DND-41 (cell line): ENCODE results near the gene NPBWR2.

Source experiments
- ATAC-seq: fragments of 200-7000 bp; cut with Tn5 transposase; 3 replicates; pipeline ENCODE4 v1.9.1; 2021; ENCODE audit warnings: low read depth; ENCODE audit not compliant: insufficient read depth
- DNase-seq: peaks from one replicate; pipeline ENCODE4 v3.0.0-alpha.2; 2020
- H2AFZ ChIP-seq: 2 replicates; pipeline ENCODE4 v1.6.0; 2012; ENCODE audit warnings: low read depth, low read length
- H3K27ac ChIP-seq: 2 replicates; pipeline ENCODE4 v1.5.1; 2012; ENCODE audit warnings: low read length, inconsistent platforms
- H3K27me3 ChIP-seq: fragments of 200-600 bp; sonication (generic); 2 replicates; pipeline ENCODE4 v1.6.0; 2012; ENCODE audit warnings: low read length, mild to moderate bottlenecking, inconsistent platforms; ENCODE audit not compliant: insufficient read depth, poor library complexity
- H3K36me3 ChIP-seq: 2 replicates; pipeline ENCODE4 v1.5.1; 2012; ENCODE audit warnings: low read length, inconsistent platforms; ENCODE audit not compliant: insufficient read depth
- H3K4me1 ChIP-seq: 2 replicates; pipeline ENCODE4 v1.5.1; 2012; ENCODE audit warnings: mild to moderate bottlenecking, low read length; ENCODE audit not compliant: insufficient read depth
- H3K4me2 ChIP-seq: 2 replicates; pipeline ENCODE4 v1.6.0; 2012; ENCODE audit warnings: mild to moderate bottlenecking, moderate library complexity, low read length, inconsistent platforms; ENCODE audit not compliant: insufficient read depth
- H3K4me3 ChIP-seq, 2 experiments: fragments of 200-600 bp in 1 of 2; shearing (Covaris generic) in 1 of 2; 2 replicates each; pipeline ENCODE4 v1.5.1; 2012 to 2016; ENCODE audit warnings: inconsistent platforms in 2 of 2, low read length in 2 of 2, mild to moderate bottlenecking in 2 of 2, low read depth in 1 of 2, moderate library complexity in 1 of 2
- H3K79me2 ChIP-seq: 2 replicates; pipeline ENCODE4 v1.6.0; 2012; ENCODE audit warnings: low read length, inconsistent platforms; ENCODE audit not compliant: insufficient read depth
- H3K9ac ChIP-seq: 2 replicates; pipeline ENCODE4 v1.6.0; 2012; ENCODE audit warnings: low read depth, mild to moderate bottlenecking, inconsistent platforms, low read length, moderate library complexity
- H3K9me3 ChIP-seq: 2 replicates; pipeline ENCODE4 v1.5.1; 2012; ENCODE audit warnings: low read length, moderate library complexity, mild to moderate bottlenecking, inconsistent platforms; ENCODE audit not compliant: insufficient read depth, severe bottlenecking
- H4K20me1 ChIP-seq: 2 replicates; pipeline ENCODE4 v1.6.0; 2012; ENCODE audit warnings: low read length; ENCODE audit not compliant: insufficient read depth
- EZH2 ChIP-seq: IDR thresholded peaks from 3 replicates; pipeline ENCODE4 v1.6.1; 2012; ENCODE audit warnings: borderline replicate concordance, low read depth, mild to moderate bottlenecking, moderate library complexity, low read length, inconsistent platforms; ENCODE audit not compliant: severe bottlenecking
- TF ChIP-seq, protein P1 (sequence below): IDR thresholded peaks from 2 replicates; pipeline ENCODE4 v1.5.1; 2012; ENCODE audit warnings: borderline replicate concordance, low read length, moderate library complexity, mild to moderate bottlenecking; ENCODE audit not compliant: poor library complexity, severe bottlenecking; ENCODE audit errors: extremely low read depth

NPBWR2 gene

GRCh38 chr20:64098471-64099013 is 8.8 kb downstream of the NPBWR2 start:
- DNase-seq = no peak
- H3K4me1 ChIP-seq = peaks cover 9% of the 10 kb centered on the region
- H3K27me3 ChIP-seq = peaks cover 25% of the 10 kb centered on the region
- H3K9ac ChIP-seq = no peak overlapping the region
- no peaks in the 10 kb centered on the region for H3K9me3 ChIP-seq
- no peak for ATAC-seq
- H2AFZ ChIP-seq = no peak overlapping the region
- H3K36me3 ChIP-seq = no peaks in the 10 kb centered on the region
- no peak overlapping the region for H3K27ac ChIP-seq
- no peaks in the 10 kb centered on the region for H3K79me2 ChIP-seq
- peaks cover 13% of the 10 kb centered on the region; the same call in 1 of the 2 replicates for H4K20me1 ChIP-seq
- H3K4me2 ChIP-seq = no peak overlapping the region
- TF ChIP-seq EZH2 = no peak
- TF ChIP-seq, protein P1, sequence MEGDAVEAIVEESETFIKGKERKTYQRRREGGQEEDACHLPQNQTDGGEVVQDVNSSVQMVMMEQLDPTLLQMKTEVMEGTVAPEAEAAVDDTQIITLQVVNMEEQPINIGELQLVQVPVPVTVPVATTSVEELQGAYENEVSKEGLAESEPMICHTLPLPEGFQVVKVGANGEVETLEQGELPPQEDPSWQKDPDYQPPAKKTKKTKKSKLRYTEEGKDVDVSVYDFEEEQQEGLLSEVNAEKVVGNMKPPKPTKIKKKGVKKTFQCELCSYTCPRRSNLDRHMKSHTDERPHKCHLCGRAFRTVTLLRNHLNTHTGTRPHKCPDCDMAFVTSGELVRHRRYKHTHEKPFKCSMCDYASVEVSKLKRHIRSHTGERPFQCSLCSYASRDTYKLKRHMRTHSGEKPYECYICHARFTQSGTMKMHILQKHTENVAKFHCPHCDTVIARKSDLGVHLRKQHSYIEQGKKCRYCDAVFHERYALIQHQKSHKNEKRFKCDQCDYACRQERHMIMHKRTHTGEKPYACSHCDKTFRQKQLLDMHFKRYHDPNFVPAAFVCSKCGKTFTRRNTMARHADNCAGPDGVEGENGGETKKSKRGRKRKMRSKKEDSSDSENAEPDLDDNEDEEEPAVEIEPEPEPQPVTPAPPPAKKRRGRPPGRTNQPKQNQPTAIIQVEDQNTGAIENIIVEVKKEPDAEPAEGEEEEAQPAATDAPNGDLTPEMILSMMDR = no peak
- H3K4me3 ChIP-seq = no peak overlapping the region

DNA sequence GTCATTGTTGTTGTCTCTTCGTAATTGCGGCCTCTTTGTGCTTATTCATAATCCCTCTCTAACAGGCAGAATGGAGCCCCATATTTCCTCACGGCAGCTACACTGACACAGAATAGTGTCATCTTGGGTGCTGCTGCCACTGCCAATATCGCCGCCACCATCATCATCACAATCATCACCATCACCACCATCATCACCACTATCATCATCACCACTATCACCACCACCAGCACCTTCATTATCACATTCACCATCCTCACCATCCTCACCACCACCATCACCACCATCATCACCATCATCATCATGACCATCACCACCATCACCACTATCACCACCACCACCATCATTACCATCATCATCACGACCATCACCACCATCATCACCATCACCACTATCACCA is 10.8 kb downstream of the NPBWR2 start:
- H3K27ac ChIP-seq = no peak overlapping the region
- no peak for ATAC-seq
- H3K79me2 ChIP-seq = no peaks in the 10 kb centered on the region
- H3K27me3 ChIP-seq = peaks cover 8% of the 10 kb centered on the region
- H3K9me3 ChIP-seq = no peaks in the 10 kb centered on the region
- no peak for DNase-seq
- peaks cover 15% of the 10 kb centered on the region for H4K20me1 ChIP-seq
- no peaks in the 10 kb centered on the region for H3K36me3 ChIP-seq
- no peak overlapping the region for H2AFZ ChIP-seq
- no peak overlapping the region for H3K4me2 ChIP-seq
- H3K4me1 ChIP-seq = no peaks in the 10 kb centered on the region
- H3K4me3 ChIP-seq = no peak overlapping the region
- H3K9ac ChIP-seq = no peak overlapping the region
- TF ChIP-seq EZH2 = no peak
- TF ChIP-seq, protein P1 = no peak

DNA sequence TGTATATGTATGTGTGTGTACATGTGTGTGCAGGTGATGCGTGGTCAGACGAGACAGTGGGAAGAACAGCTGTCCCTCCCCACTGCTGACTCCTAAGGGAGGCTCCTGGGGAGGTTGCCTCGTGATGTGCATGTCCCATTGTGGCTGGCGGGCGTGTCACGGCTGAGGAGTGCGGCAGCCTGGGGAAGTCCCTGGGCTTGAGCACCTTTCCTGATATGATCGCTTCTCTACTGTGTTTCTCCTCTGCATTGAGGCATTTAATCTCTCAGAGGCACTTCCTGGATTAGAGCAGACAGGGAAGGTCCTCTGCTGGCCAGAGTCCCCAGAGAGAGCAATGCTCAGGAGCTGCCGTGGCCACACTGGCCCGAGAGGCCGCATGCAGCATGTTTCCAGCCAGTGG is 11.4 kb downstream of the NPBWR2 start:
- no peaks in the 10 kb centered on the region for H3K79me2 ChIP-seq
- no peak overlapping the region for H2AFZ ChIP-seq
- no peaks in the 10 kb centered on the region for H3K36me3 ChIP-seq
- ATAC-seq (no peak), DNase-seq (no peak)
- H3K9me3 ChIP-seq = no peaks in the 10 kb centered on the region
- TF ChIP-seq EZH2 = no peak
- TF ChIP-seq, protein P1 = no peak
- H3K4me3 ChIP-seq = no peak overlapping the region
- no peaks in the 10 kb centered on the region for H3K4me1 ChIP-seq
- peaks cover 2% of the 10 kb centered on the region for H3K27me3 ChIP-seq
- H3K9ac ChIP-seq = no peak overlapping the region
- no peak overlapping the region for H3K4me2 ChIP-seq
- peaks cover 12% of the 10 kb centered on the region for H4K20me1 ChIP-seq
- H3K27ac ChIP-seq = no peak overlapping the region
